Heart left ventricle (tissue), 13 donors: ENCODE data around the gene PYGB.

Experiments
- CTCF ChIP-seq, 12 donors: fragments of 200-600 bp; sonication (generic) in 4 of 12; IDR thresholded peaks; one replicate each; pipeline versions ENCODE4 v1.5.0 to v1.8.0; 2018 to 2022; ENCODE audit warnings: antibody characterized with exemption in 12 of 12, mild to moderate bottlenecking in 5 of 12
- POLR2A ChIP-seq, 2 donors: fragments of 450-650 bp; IDR thresholded peaks; one replicate each; pipeline ENCODE4 v1.6.1; 2017; ENCODE audit warnings: antibody characterized with exemption in 2 of 2, mild to moderate bottlenecking in 2 of 2, moderate library complexity in 2 of 2
- donor health status: ischemic (EF 13 %, LVEDD 7.1; RV severe dilation, severe dysfunction).
- donor health status: DM: no; HTN: yes; CAD: no.
- donor health status: DM: no; HTN: no; CAD: no.
- donor health status: ischemic (EF 25% LVEDD 6.9; RV normal size, moderate dysfunction).
- donor health status: ischemic (EF 25% LVEDD 5.7; RV mildly dilated, moderate dysfunction).
- donor health status: ischemic (EF 35%, LVEDD 5.7; RV mildly dilated, moderate dysfunction).
- donor health status: nonischemic (EF 11% LVEDD 7.7; RV severe dilation, severe dysfunction).
- donor health status: DM: yes; HTN: yes; CAD: no.
- donor health status: PGD.
- donor health status: ischemic (EF 29% LVEDD 5.4; RV normal size, mild dysfunction).
- donor health status: nonischemic (EF 23%, LVEDD 6.1; RV moderate dilation, normal function).

GRCh38 chr20:25223179-25223661 is 24.7 kb upstream of the PYGB start:
- TF ChIP-seq POLR2A (IDR thresholded peaks at IDR 0.05) (no peak), CTCF (IDR thresholded peaks at IDR 0.05) (no peak)
